Renal cortical epithelial cell (primary cell): Measurements from ENCODE around the gene HOXC10. TPM values are rescaled to one million over a fixed set of nuclear protein-coding genes. Genes with fewer than 3 reads are reported as not detected.

Experiments used
- total RNA-seq: library from RNA; depleted of rRNA; stranded (reverse); fragments of >200 nt; gene quantifications from 2 replicates; pipeline ENCODE4 v1.2.3, GENCODE V29; 2014

Gene HOXC10
- total RNA-seq, 1 donor from 2014 or later: 15.3 TPM

Other genes with a start within 250 kb of the HOXC10 start
- not detected in 2 replicates for gene CISTR, start 233.2 kb upstream of the HOXC10 start, total RNA-seq
- gene HOXC13, start 46.3 kb upstream of the HOXC10 start, total RNA-seq: 0.15 TPM in 1 of 2 replicates, not detected in the other
- gene HOXC12, start 30.2 kb upstream of the HOXC10 start, total RNA-seq: not detected in 2 replicates
- 0.69 and 1.7 TPM in 2 replicates for gene HOXC11, start 12.0 kb upstream of the HOXC10 start, total RNA-seq
- 1.3 TPM in 1 of 2 replicates, not detected in the other for gene HOTAIR, start 10.2 kb upstream of the HOXC10 start, total RNA-seq
- gene HOXC9, start 15.0 kb downstream of the HOXC10 start, total RNA-seq: 5.9 and 6.5 TPM in 2 replicates
- gene HOXC8, start 23.8 kb downstream of the HOXC10 start, total RNA-seq: 0.87 and 1.8 TPM in 2 replicates
- 0.35 and 6.0 TPM in 2 replicates for gene HOXC6, start 43.3 kb downstream of the HOXC10 start, total RNA-seq
- gene HOXC5, start 47.9 kb downstream of the HOXC10 start, total RNA-seq: 0.80 TPM in 1 of 2 replicates, not detected in the other
- gene HOXC4, start 68.7 kb downstream of the HOXC10 start, total RNA-seq: 0.52 and 1.5 TPM in 2 replicates
- gene SMUG1, start 203.8 kb downstream of the HOXC10 start, total RNA-seq: 22.3 and 41.0 TPM in 2 replicates